Lower leg skin (tissue), 3 donors: Measurements from ENCODE around the gene LIF.

Experiments
- CTCF ChIP-seq, 3 donors: fragments of 450-650 bp; IDR thresholded peaks; one replicate each; pipeline ENCODE4 v1.5.1; 2016; ENCODE audit warnings: antibody characterized with exemption in 3 of 3, mild to moderate bottlenecking in 3 of 3, moderate library complexity in 2 of 3
- POLR2A ChIP-seq, 2 donors: fragments of 450-650 bp; IDR thresholded peaks; one replicate each; pipeline ENCODE4 v1.6.1; 2016 to 2017; ENCODE audit warnings: antibody characterized with exemption in 2 of 2, mild to moderate bottlenecking in 1 of 2, moderate library complexity in 1 of 2

- TF ChIP-seq CTCF (IDR thresholded peaks at IDR 0.05) (no peak), POLR2A (IDR thresholded peaks at IDR 0.05) (no peak)
These were observed 55.4 kb downstream of the LIF start for GRCh38 chr22:30191040-30191701.
